PFSK-1 (cell line): ENCODE results near the gene MIR17HG.

Experiments used
- POLR2AphosphoS5 ChIP-seq: IDR thresholded peaks from 2 replicates; pipeline ENCODE4 v1.6.1; 2012; ENCODE audit warnings: low read depth, mild to moderate bottlenecking, control low read depth, low read length, moderate library complexity
- SIN3A ChIP-seq: IDR thresholded peaks from 2 replicates; pipeline ENCODE4 v1.6.1; 2012; ENCODE audit warnings: mild to moderate bottlenecking, low read length, moderate library complexity, borderline replicate concordance; ENCODE audit not compliant: insufficient read depth

- no peak for TF ChIP-seq SIN3A
- no peak for TF ChIP-seq POLR2AphosphoS5
These were observed 34.4 kb upstream of the MIR17HG start for GRCh38 chr13:91313103-91313502.
